Measurements from ENCODE around the gene KLHL33. TPM values are rescaled to one million over a fixed set of nuclear protein-coding genes. Genes with fewer than 3 reads are reported as not detected.

The KLHL33 gene
- total and polyA plus RNA-seq, 7 donors, result 0.23 to 1.4 (median 0.41) TPM

DNA sequence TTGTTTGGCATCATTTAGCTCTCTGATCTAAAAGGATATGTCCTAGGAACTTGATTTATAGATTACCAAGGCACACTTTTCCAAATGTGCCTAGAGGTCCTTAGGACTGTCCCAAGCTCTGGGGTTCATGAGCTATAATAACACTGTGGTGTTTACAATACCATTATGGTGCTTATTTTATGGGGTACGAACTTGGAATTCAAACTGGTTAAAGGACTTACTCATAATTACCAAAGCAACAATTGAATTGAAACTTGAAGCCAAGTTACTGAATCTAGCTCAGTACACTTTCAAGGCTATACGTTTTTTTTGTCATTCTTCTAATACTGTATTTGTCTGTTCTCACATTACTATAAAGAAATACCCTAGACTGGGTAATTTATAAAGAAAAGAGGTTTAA lies 13.1 kb downstream of the KLHL33 start:
- intact Hi-C loops (cut with DNase I), result no loop called here
- Histone ChIP-seq H3K36me3 (no peaks in the 10 kb centered on the region), H3K27ac (no peak overlapping the region), H3K4me3 (no peak overlapping the region), H3K9me3 (no peaks in the 10 kb centered on the region), H3K4me1 (no peaks in the 10 kb centered on the region), H3K27me3 (no peaks in the 10 kb centered on the region)
- 28 to 45% methylated on average over 2 of the region's 2 CpGs for WGBS, 2 donors
- TF ChIP-seq, protein P1, sequence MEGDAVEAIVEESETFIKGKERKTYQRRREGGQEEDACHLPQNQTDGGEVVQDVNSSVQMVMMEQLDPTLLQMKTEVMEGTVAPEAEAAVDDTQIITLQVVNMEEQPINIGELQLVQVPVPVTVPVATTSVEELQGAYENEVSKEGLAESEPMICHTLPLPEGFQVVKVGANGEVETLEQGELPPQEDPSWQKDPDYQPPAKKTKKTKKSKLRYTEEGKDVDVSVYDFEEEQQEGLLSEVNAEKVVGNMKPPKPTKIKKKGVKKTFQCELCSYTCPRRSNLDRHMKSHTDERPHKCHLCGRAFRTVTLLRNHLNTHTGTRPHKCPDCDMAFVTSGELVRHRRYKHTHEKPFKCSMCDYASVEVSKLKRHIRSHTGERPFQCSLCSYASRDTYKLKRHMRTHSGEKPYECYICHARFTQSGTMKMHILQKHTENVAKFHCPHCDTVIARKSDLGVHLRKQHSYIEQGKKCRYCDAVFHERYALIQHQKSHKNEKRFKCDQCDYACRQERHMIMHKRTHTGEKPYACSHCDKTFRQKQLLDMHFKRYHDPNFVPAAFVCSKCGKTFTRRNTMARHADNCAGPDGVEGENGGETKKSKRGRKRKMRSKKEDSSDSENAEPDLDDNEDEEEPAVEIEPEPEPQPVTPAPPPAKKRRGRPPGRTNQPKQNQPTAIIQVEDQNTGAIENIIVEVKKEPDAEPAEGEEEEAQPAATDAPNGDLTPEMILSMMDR (IDR thresholded peaks at IDR 0.05), result no peak
- TF ChIP-seq EP300 (IDR thresholded peaks at IDR 0.05) (no peak), POLR2A (IDR thresholded peaks at IDR 0.05) (no peak), POLR2AphosphoS5 (IDR thresholded peaks at IDR 0.05) (no peak)
- DNase-seq, result no peak

DNA sequence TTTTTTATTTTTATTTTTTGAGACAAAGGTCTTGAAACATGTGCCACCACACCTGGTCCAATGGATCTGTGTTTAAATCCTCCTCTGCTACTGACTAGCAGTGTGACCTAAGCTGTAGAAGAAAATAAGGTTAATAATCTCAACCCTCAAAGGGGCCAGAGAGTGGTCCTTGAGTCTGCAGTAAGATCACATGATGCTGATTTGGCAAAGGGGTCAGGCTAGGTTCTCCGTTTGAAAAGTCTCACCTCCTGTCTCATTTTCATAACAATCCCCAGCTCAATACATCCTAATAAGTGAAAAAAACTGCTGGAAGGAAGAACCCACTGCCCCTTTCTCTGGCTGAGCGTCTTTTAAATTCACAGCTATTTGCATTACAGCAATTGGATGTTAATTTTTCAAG lies 14.7 kb downstream of the KLHL33 start:
- no peak overlapping the region for H3K4me3 ChIP-seq
- no peak for DNase-seq
- no peaks in the 10 kb centered on the region for H3K4me1 ChIP-seq
- H3K27me3 ChIP-seq, result no peaks in the 10 kb centered on the region
- 67 to 78% methylated on average over 2 of the region's 2 CpGs for WGBS, 2 donors
- TF ChIP-seq, protein P1 (IDR thresholded peaks at IDR 0.05), result no peak
- TF ChIP-seq POLR2AphosphoS5 (IDR thresholded peaks at IDR 0.05) (no peak), EP300 (IDR thresholded peaks at IDR 0.05) (no peak), POLR2A (IDR thresholded peaks at IDR 0.05) (no peak)
- intact Hi-C loops (cut with DNase I), result no loop called here
- H3K9me3 ChIP-seq, result no peaks in the 10 kb centered on the region
- H3K36me3 ChIP-seq, result no peaks in the 10 kb centered on the region
- H3K27ac ChIP-seq, result no peak overlapping the region

DNA sequence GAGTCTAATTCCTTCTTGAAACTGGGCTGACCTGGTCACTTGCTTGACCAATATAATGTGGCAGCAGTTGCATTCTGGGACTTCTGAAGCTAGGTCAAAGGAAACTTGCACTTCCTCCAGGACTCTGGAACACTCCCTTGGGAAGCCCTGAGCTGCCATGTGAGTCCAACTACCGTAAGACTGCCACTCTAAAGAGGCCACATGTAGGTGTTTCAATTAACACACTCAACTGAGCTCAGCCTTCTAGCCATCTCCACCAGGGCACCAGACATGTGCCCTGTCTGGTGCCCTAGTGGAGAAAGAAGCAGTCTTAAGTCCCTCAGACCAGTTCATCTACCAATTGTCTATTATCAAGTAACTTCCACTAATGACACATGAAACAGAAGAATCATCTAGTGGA lies 16.5 kb downstream of the KLHL33 start:
- no peaks in the 10 kb centered on the region for H3K9me3 ChIP-seq
- no peaks in the 10 kb centered on the region for H3K27me3 ChIP-seq
- WGBS, 2 donors, result 35 to 47% methylated on average over 1 of the region's 1 CpG
- no peaks in the 10 kb centered on the region for H3K36me3 ChIP-seq
- H3K27ac ChIP-seq, result no peak overlapping the region
- H3K4me1 ChIP-seq, result no peaks in the 10 kb centered on the region
- no peak for DNase-seq
- no peak overlapping the region for H3K4me3 ChIP-seq
- intact Hi-C loops (cut with DNase I), result no loop called here
- no peak for TF ChIP-seq POLR2A (IDR thresholded peaks at IDR 0.05)
- TF ChIP-seq EP300 (IDR thresholded peaks at IDR 0.05), result no peak
- TF ChIP-seq, protein P1 (IDR thresholded peaks at IDR 0.05), result no peak
- no peak for TF ChIP-seq POLR2AphosphoS5 (IDR thresholded peaks at IDR 0.05)

DNA sequence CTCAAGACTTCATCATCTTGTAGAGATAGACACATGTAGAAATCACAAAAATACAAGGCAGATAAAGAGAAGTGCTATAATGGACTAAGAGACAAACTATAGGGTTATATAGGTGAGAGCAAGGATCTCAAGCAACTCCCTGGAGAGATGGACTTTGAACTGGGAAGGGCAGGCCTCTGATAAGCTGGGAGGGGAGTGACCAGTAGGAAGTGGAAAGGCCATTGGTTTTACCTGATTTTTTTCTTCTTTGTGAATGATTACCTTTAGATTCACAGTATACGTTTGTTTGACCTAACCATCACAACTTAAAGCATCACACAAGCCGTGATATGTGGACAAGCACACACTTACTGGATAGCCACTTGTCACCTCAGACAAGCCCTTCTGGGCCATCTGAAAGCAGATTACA lies 17.5 kb downstream of the KLHL33 start:
- H3K36me3 ChIP-seq, result no peaks in the 10 kb centered on the region
- no peak overlapping the region for H3K27ac ChIP-seq
- DNase-seq, result no peak
- peaks cover 0 to 5% (median 2%) of the 10 kb centered on the region in 4 donors for H3K4me1 ChIP-seq
- WGBS, 2 donors, result 19 to 75% methylated on average over 2 of the region's 2 CpGs
- intact Hi-C loops (cut with DNase I), result no loop called here
- no peaks in the 10 kb centered on the region for H3K9me3 ChIP-seq
- H3K4me3 ChIP-seq, result no peak overlapping the region
- TF ChIP-seq, protein P1 (IDR thresholded peaks at IDR 0.05), result no peak
- peak in 1 of 2 donors; percentile 54 for TF ChIP-seq POLR2A (IDR thresholded peaks at IDR 0.05)
- no peak for TF ChIP-seq POLR2AphosphoS5 (IDR thresholded peaks at IDR 0.05)
- no peak for TF ChIP-seq EP300 (IDR thresholded peaks at IDR 0.05)
- H3K27me3 ChIP-seq, result no peaks in the 10 kb centered on the region

All from sigmoid colon (tissue), 7 donors.